ENCODE measurements around the gene ATP1B1. TPM values are rescaled to one million over a fixed set of nuclear protein-coding genes. Genes with fewer than 3 reads are reported as not detected.

ATP1B1 gene
- total RNA-seq, 1 experiment from 2014 or later: 40.7 TPM

GRCh38 chr1:169078163-169078883, 28.2 kb upstream of the ATP1B1 start:
- Mint-ChIP-seq H3K27me3 (ENCODE audit: low read depth) (peaks cover 1% of the 10 kb centered on the region; the same call in 1 of the 2 replicates), H3K9me3 (no peaks in the 10 kb centered on the region), H3K4me1 (peaks cover 13% of the 10 kb centered on the region), H3K36me3 (no peaks in the 10 kb centered on the region), H3K27ac (no peak overlapping the region), H3K4me3 (no peak overlapping the region)
- TF ChIP-seq EMX1 (CRISPR knock-in tag; IDR thresholded peaks at IDR 0.05) (no peak), ATF3 (CRISPR knock-in tag; conservative IDR thresholded peaks at IDR 0.05) (no peak), MLX (CRISPR knock-in tag; IDR thresholded peaks at IDR 0.05) (no peak), E2F5 (CRISPR knock-in tag; IDR thresholded peaks at IDR 0.05) (no peak), E2F4 (CRISPR knock-in tag; IDR thresholded peaks at IDR 0.05; ENCODE audit: borderline replicate concordance, low read depth) (no peak), E2F1 (CRISPR knock-in tag; IDR thresholded peaks at IDR 0.05) (no peak), ZNF512 (CRISPR knock-in tag; IDR thresholded peaks at IDR 0.05; ENCODE audit: borderline replicate concordance) (no peak), NFATC4 (CRISPR knock-in tag; IDR thresholded peaks at IDR 0.05) (no peak), TP53 (CRISPR knock-in tag; IDR thresholded peaks at IDR 0.05) (no peak), ELF4 (CRISPR knock-in tag; IDR thresholded peaks at IDR 0.05; ENCODE audit: low read depth) (no peak), ZNF263 (CRISPR knock-in tag; IDR thresholded peaks at IDR 0.05; ENCODE audit: low read depth) (no peak)
- DNase-seq (ENCODE audit: low spot score): no peak
- ChIA-PET CTCF (no interaction called here), POLR2A (no interaction called here)
- ATAC-seq: no peak

GRCh38 chr1:169081503-169082123, 24.9 kb upstream of the ATP1B1 start:
- H3K27ac Mint-ChIP-seq: no peak overlapping the region
- no peaks in the 10 kb centered on the region for H3K36me3 Mint-ChIP-seq
- H3K4me3 Mint-ChIP-seq: no peak overlapping the region
- no peaks in the 10 kb centered on the region for H3K9me3 Mint-ChIP-seq
- ChIA-PET POLR2A (no interaction called here), CTCF (no interaction called here)
- H3K27me3 Mint-ChIP-seq (ENCODE audit: low read depth): no peaks in the 10 kb centered on the region
- TF ChIP-seq IRF2 (CRISPR knock-in tag; IDR thresholded peaks at IDR 0.05; ENCODE audit: borderline replicate concordance, low read depth): no peak
- TF ChIP-seq RORB (CRISPR knock-in tag; IDR thresholded peaks at IDR 0.05): no peak
- TF ChIP-seq ATF6 (CRISPR knock-in tag; IDR thresholded peaks at IDR 0.05): no peak
- TF ChIP-seq CBFB (CRISPR knock-in tag; IDR thresholded peaks at IDR 0.05; ENCODE audit: low read depth): no peak
- ATAC-seq (peak; percentile 18), DNase-seq (ENCODE audit: low spot score) (no peak)
- peaks cover 13% of the 10 kb centered on the region for H3K4me1 Mint-ChIP-seq

Data from WTC11 (cell line).